HepG2 (cell line): Measurements from ENCODE around the gene BRIP1.

Source experiments
- HMGA1 ChIP-seq: sonication (generic); formaldehyde crosslinking; conservative IDR thresholded peaks from 2 replicates; pipeline ENCODE4 v1.4.0; 2020; ENCODE audit warnings: missing genetic modification reagents
- MTF1 ChIP-seq: sonication (generic); formaldehyde crosslinking; IDR thresholded peaks from 2 replicates; pipeline ENCODE4 v1.5.0; 2020; ENCODE audit warnings: missing genetic modification reagents
- NR3C1 ChIP-seq: sonication (generic); formaldehyde crosslinking; IDR thresholded peaks from 2 replicates; pipeline ENCODE4 v1.4.0; 2020; ENCODE audit warnings: missing genetic modification reagents
- TF ChIP-seq, protein P1 (sequence below): sonication (generic); formaldehyde crosslinking; IDR thresholded peaks from 2 replicates; pipeline ENCODE4 v1.4.0; 2020; ENCODE audit warnings: missing genetic modification reagents
- TF ChIP-seq, protein P2 (sequence below): sonication (generic); formaldehyde crosslinking; IDR thresholded peaks from 2 replicates; pipeline ENCODE4 v1.5.0; 2020; ENCODE audit warnings: mild to moderate bottlenecking, missing genetic modification reagents
- TF ChIP-seq, protein P3 (sequence below): sonication (generic); formaldehyde crosslinking; IDR thresholded peaks from 2 replicates; pipeline ENCODE4 v1.9.0; 2021; ENCODE audit warnings: missing genetic modification reagents, mild to moderate bottlenecking, borderline replicate concordance

DNA sequence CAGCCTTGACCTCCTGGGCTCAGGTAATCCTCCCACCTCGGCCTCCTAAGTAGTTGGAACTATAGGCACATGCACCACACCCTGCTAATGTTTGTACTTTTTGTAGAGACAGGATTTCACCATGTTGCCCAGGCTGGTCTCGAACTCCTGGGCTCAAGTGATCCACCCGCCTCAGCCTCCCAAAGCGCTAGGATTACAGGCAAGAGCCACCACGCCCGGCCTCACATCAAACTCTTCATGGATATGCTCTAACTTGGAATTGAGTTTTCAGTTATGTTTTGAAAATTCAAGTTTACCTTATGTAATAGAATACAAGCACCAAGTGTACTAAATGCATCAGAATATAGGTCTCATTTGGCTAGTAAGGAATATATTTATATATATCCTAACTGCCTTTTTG is 119.6 kb downstream of the BRIP1 start:
- TF ChIP-seq NR3C1 (CRISPR knock-in tag) (no peak), MTF1 (no peak), HMGA1 (CRISPR knock-in tag) (no peak)
- TF ChIP-seq, protein P1, sequence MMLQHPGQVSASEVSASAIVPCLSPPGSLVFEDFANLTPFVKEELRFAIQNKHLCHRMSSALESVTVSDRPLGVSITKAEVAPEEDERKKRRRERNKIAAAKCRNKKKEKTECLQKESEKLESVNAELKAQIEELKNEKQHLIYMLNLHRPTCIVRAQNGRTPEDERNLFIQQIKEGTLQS (CRISPR knock-in tag), result no peak
- TF ChIP-seq, protein P2, sequence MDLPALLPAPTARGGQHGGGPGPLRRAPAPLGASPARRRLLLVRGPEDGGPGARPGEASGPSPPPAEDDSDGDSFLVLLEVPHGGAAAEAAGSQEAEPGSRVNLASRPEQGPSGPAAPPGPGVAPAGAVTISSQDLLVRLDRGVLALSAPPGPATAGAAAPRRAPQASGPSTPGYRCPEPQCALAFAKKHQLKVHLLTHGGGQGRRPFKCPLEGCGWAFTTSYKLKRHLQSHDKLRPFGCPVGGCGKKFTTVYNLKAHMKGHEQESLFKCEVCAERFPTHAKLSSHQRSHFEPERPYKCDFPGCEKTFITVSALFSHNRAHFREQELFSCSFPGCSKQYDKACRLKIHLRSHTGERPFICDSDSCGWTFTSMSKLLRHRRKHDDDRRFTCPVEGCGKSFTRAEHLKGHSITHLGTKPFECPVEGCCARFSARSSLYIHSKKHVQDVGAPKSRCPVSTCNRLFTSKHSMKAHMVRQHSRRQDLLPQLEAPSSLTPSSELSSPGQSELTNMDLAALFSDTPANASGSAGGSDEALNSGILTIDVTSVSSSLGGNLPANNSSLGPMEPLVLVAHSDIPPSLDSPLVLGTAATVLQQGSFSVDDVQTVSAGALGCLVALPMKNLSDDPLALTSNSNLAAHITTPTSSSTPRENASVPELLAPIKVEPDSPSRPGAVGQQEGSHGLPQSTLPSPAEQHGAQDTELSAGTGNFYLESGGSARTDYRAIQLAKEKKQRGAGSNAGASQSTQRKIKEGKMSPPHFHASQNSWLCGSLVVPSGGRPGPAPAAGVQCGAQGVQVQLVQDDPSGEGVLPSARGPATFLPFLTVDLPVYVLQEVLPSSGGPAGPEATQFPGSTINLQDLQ (CRISPR knock-in tag), result no peak
- TF ChIP-seq, protein P3, sequence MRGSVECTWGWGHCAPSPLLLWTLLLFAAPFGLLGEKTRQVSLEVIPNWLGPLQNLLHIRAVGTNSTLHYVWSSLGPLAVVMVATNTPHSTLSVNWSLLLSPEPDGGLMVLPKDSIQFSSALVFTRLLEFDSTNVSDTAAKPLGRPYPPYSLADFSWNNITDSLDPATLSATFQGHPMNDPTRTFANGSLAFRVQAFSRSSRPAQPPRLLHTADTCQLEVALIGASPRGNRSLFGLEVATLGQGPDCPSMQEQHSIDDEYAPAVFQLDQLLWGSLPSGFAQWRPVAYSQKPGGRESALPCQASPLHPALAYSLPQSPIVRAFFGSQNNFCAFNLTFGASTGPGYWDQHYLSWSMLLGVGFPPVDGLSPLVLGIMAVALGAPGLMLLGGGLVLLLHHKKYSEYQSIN, result no peak
